Panc1 (cell line): Measurements from ENCODE around the gene CDK5RAP2. TPM values are rescaled to one million over a fixed set of nuclear protein-coding genes. Genes with fewer than 3 reads are reported as not detected.

Experiments used
- ATAC-seq: fragments of 200-7000 bp; cut with Tn5 transposase; 2 replicates; pipeline ENCODE4 v1.9.1; 2020; ENCODE audit warnings: mild to moderate bottlenecking, moderate library complexity
- BruUV-seq: library from RNA; stranded (reverse); fragments of 400-500 nt; replicated peaks from 2 replicates; lab custom pipeline; 2021; lab: Mats Ljungman, UMichigan
- CTCF ChIA-PET: fragments of 300-600 bp; sonication (Branson Sonifier 250); formaldehyde crosslinking; loops from one replicate; lab custom pipeline; 2022; ENCODE audit warnings: antibody characterized with exemption; lab: Charles Lee
- POLR2A ChIA-PET: fragments of 300-600 bp; sonication (Branson Sonifier 250); formaldehyde crosslinking; loops from one replicate; lab custom pipeline; 2022; ENCODE audit warnings: antibody characterized with exemption; lab: Charles Lee
- DNase-seq: peaks from one replicate; pipeline ENCODE4 v3.0.0-alpha.2; 2010; ENCODE audit warnings: low read depth, low spot score
- H3K27ac ChIP-seq: 2 replicates; pipeline ENCODE4 v1.5.1; 2011; ENCODE audit warnings: mild to moderate bottlenecking, low read length, inconsistent platforms
- H3K27me3 ChIP-seq: fragments of 200-500 bp; sonication (Bioruptor generic); 2 replicates; pipeline ENCODE4 v1.6.0; 2014; ENCODE audit warnings: low read length, inconsistent platforms; ENCODE audit not compliant: control insufficient read depth, insufficient read depth
- H3K36me3 ChIP-seq: fragments of 200-500 bp; sonication (Bioruptor generic); 2 replicates; pipeline ENCODE4 v1.5.1; 2014; ENCODE audit warnings: inconsistent platforms, mild to moderate bottlenecking, low read length, moderate library complexity; ENCODE audit not compliant: control insufficient read depth, insufficient read depth
- H3K4me1 ChIP-seq: 2 replicates; pipeline ENCODE4 v1.5.1; 2011; ENCODE audit warnings: inconsistent platforms, mild to moderate bottlenecking, low read length, moderate library complexity; ENCODE audit not compliant: control insufficient read depth, insufficient read depth
- H3K4me3 ChIP-seq, 2 experiments: 2 replicates each; pipeline ENCODE4 v1.5.1; 2011 to 2012; ENCODE audit warnings: low read depth in 2 of 2, low read length in 2 of 2, mild to moderate bottlenecking in 2 of 2, inconsistent platforms in 1 of 2, moderate library complexity in 1 of 2
- H3K9me3 ChIP-seq: fragments of 200-500 bp; sonication (Bioruptor generic); 2 replicates; pipeline ENCODE4 v1.5.1; 2014; ENCODE audit warnings: low read depth, mild to moderate bottlenecking, inconsistent platforms, low read length, moderate library complexity; ENCODE audit not compliant: control insufficient read depth, insufficient read depth
- CTCF ChIP-seq: fragments of 450-650 bp; IDR thresholded peaks from 2 replicates; pipeline ENCODE4 v1.5.1; 2017; ENCODE audit warnings: mild to moderate bottlenecking
- POLR2AphosphoS5 ChIP-seq: IDR thresholded peaks from 2 replicates; pipeline ENCODE4 v1.6.1; 2012; ENCODE audit warnings: mild to moderate bottlenecking, low read depth, low read length, moderate library complexity
- REST ChIP-seq, 2 experiments: IDR thresholded peaks; 2 replicates each; pipeline ENCODE4 v1.6.1; 2011 to 2012; ENCODE audit warnings: low read depth in 2 of 2, control low read depth in 1 of 2, low read length in 1 of 2, mild to moderate bottlenecking in 1 of 2, moderate library complexity in 1 of 2; ENCODE audit not compliant: insufficient read depth in 1 of 2
- SIN3A ChIP-seq: IDR thresholded peaks from 2 replicates; pipeline ENCODE4 v1.6.1; 2012; ENCODE audit warnings: low read depth, mild to moderate bottlenecking, low read length, moderate library complexity, borderline replicate concordance; ENCODE audit not compliant: insufficient read depth
- TCF7L2 ChIP-seq: IDR thresholded peaks from 2 replicates; pipeline ENCODE4 v1.6.1; 2011; ENCODE audit warnings: mild to moderate bottlenecking, low read depth, low read length, inconsistent platforms
- in situ Hi-C: cut with HindIII; loops from 2 replicates; pipeline ENCODE4 v1.10.0; 2016; ENCODE audit warnings: low sequenced_read_pairs, low pct_unique_long_range_greater_than_20kb
- intact Hi-C: fragments of 100-400 bp; cut with micrococcal nuclease; formaldehyde crosslinking; loops from one replicate; pipeline ENCODE4 v1.10.0; 2022; ENCODE audit not compliant: unreplicated experiment
- total RNA-seq: library from RNA; stranded (reverse); gene quantifications from one replicate; pipeline ENCODE4 v1.2.1, GENCODE V29; 2021; ENCODE audit not compliant: unreplicated experiment

Gene CDK5RAP2
- total RNA-seq, 1 experiment from 2014 or later, result 47.7 TPM

- Histone ChIP-seq H3K4me3 (no peak overlapping the region), H3K27ac (no peak overlapping the region), H3K4me1 (no peaks in the 10 kb centered on the region), H3K9me3 (no peaks in the 10 kb centered on the region), H3K27me3 (no peaks in the 10 kb centered on the region), H3K36me3 (no peaks in the 10 kb centered on the region)
- POLR2A ChIA-PET, result no interaction called here
- BruUV-seq, result no TSS peak
- no peak for DNase-seq
- intact Hi-C loops, result no loop called here
- TF ChIP-seq TCF7L2 (no peak), SIN3A (no peak), POLR2AphosphoS5 (no peak), REST (IDR thresholded peaks at IDR 0.05; ENCODE audit: insufficient read depth in 1 of 2, low read depth in 2 of 2, low read length in 1 of 2) (no peak), CTCF (no peak)
- no peak for ATAC-seq
- in situ Hi-C loops, result no loop called here
- CTCF ChIA-PET, result no interaction called here
These were observed 228.9 kb downstream of the CDK5RAP2 start for GRCh38 chr9:120351106-120351505.

- intact Hi-C loops, result no loop called here
- H3K4me3 ChIP-seq, result no peak overlapping the region
- no peaks in the 10 kb centered on the region for H3K9me3 ChIP-seq
- in situ Hi-C loops, result no loop called here
- H3K4me1 ChIP-seq, result no peaks in the 10 kb centered on the region
- H3K27ac ChIP-seq, result no peak overlapping the region
- H3K27me3 ChIP-seq, result no peaks in the 10 kb centered on the region
- no peak for ATAC-seq
- no peaks in the 10 kb centered on the region for H3K36me3 ChIP-seq
- POLR2A ChIA-PET, result no interaction called here
- CTCF ChIA-PET, result no interaction called here
- DNase-seq, result no peak
- TF ChIP-seq REST (IDR thresholded peaks at IDR 0.05; ENCODE audit: insufficient read depth in 1 of 2, low read depth in 2 of 2, low read length in 1 of 2), result no peak
- TF ChIP-seq CTCF, result no peak
- no peak for TF ChIP-seq TCF7L2
- no TSS peak for BruUV-seq
These were observed 229.4 kb downstream of the CDK5RAP2 start for GRCh38 chr9:120350596-120350995.
